GM18951 (cell line): ENCODE results near the gene KLHL3.

ENCODE experiments used
- POLR2A ChIP-seq: IDR thresholded peaks from 4 replicates; pipeline ENCODE4 v1.6.1; 2011; ENCODE audit warnings: mild to moderate bottlenecking; ENCODE audit not compliant: insufficient read length, insufficient read depth; ENCODE audit errors: extremely low read depth
- in situ Hi-C: fragments of 300-500 bp; cut with MboI; formaldehyde crosslinking; loops from one replicate; pipeline ENCODE4 v1.12.0; 2022; ENCODE audit warnings: low sequenced_read_pairs, mixed read lengths, inconsistent platforms; ENCODE audit not compliant: unreplicated experiment

Gene KLHL3

DNA sequence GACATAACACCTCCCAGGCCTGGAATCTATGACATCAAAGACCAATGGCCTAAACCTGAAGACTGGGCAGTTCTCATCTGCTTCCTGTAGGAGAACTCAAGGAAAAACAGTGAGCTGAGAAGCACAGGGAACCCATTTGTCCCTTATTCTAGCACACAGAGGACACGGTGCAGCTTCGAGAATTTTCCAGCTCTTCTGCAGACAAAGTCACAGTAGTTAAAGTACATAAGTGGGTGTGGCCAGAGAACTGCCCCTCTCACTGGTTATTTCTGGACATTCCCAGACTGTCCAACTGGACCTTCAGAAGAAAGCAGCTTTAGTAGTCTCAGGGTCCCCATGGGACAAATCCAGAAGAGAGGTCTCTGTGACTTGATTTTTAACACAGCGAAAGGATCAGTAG, 114.6 kb downstream of the KLHL3 start:
- in situ Hi-C loops = no loop called here
- TF ChIP-seq POLR2A = no peak

DNA sequence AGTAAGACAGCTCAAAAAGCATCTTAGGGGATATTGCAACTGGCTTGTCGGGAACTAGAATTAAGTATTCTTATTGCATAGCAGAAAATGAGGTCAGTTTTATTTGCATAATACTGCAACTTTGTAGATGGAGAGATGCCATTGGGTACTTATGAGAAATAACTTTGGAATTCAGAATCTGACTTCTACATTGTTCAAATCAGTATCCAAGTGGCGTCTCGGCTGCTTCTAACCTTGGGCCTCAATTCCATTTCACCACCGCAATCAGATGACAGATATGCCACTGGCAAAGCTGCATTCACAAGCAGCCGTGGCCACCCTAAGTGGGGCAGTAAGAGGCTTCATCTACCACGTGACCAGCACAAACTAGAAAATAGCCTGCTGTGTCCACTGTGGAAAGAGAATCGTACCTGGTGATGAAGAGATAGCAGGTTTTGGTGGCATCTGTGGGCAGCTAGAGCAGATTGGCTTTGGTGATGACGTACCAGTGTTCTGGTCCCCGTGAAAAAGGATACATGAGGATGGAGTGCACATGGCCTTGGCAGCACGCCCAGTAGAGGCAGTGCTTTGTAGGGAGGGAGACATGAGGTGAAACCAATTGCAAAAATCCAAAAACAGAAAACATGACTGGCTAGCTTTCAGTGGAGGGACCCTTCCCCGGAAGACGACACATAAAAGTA, 116.6 kb downstream of the KLHL3 start:
- in situ Hi-C loops = no loop called here
- no peak for TF ChIP-seq POLR2A

DNA sequence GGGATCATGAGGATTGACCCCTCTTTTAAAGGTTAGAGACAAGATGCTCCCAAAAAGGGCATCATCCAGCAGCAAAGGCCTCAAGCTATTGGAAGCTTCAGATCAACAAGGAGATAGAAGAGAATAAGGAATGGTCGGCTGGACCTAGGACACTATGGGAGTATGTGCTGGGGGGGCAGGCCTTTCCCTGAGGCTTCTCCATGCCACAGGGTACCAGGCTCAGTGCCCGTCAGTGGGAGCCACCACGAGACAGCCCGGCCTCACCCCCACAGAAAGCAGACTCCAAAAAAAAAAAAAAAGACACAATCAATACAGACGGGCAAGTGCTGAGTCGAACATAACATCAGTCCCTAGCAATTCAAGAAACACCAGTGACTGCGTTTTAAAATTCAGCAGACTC, 117.4 kb downstream of the KLHL3 start:
- in situ Hi-C loops = no loop called here
- TF ChIP-seq POLR2A = no peak

DNA sequence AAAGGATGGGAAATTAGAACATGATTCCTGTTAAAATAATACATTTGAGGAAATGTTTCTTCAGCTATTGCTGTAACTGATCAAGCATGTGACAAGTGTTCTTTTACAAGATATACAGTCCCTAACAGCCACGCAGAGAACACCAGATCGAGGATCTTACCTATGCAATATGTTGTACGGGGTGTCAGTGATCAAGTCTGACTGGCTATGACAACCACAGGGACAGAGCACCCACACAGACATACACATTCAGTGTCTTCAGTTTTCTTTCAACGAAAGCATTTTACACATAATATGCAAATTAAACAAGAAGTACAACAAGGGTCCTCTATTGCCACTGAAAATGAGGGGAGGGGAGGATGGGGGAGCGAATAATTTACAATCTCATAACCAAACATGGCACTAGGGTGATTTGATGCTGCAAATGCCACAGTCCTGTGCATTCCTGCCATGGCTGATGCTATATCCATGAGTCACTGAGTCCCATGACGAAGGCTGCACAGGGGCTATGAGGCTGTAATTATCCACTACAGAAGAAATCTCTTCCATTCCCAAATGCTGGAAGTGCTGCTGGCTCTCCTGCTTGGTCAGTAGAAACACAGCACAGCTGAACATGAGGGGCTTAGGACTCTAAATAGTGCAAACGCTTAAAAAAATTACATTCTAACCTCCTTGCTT, 118.2 kb downstream of the KLHL3 start:
- TF ChIP-seq POLR2A = no peak
- in situ Hi-C loops = no loop called here

DNA sequence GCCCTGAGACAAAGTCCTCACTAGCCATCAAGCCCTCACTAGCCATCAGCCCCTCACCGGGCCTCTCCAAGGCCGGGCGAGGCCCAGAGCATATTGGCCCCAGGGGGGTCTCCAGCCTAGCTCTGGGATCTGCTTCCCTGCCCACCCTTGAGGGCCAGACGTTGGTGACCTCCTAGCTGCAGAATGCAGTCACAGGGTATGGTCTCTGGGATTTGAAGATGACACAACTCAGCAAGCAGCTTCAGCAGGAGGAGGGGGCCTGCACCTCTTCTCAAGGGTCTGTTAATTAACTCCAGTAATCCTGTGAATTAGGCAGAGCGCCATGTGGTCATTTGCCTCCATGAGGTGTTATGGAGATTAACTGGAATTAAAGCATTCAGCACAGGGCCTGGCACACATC, 119.8 kb downstream of the KLHL3 start:
- no peak for TF ChIP-seq POLR2A
- in situ Hi-C loops = no loop called here

DNA sequence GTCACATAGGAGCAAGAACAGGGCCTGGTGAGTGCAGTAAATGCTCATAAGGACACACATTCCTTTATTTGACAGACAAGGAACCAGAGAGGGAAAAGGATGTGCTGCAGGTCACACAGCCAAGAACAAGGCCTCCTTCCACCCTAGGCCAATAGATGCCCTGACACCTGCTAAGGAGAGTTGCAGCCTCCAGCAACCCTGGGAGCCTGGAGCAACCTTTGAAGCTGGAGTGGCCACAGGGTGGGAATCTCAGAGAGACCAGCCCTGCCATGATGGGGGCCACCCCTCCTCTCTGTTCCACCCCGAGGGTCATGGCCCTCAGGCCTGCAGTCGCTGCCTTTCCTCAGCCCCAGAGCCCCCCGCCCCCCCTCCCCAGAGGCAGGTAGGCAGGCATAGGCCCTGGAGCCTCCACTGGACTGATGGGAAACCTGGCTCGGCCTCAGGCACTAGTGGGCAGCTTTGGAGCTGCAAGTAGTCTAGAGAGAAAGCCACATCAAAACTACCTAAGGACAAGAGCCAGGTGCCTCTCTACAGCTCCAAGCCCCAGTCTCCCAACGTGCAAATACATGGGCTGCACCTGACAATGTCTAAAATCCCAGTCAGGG, 120.6 kb downstream of the KLHL3 start:
- TF ChIP-seq POLR2A = no peak
- in situ Hi-C loops = no loop called here

DNA sequence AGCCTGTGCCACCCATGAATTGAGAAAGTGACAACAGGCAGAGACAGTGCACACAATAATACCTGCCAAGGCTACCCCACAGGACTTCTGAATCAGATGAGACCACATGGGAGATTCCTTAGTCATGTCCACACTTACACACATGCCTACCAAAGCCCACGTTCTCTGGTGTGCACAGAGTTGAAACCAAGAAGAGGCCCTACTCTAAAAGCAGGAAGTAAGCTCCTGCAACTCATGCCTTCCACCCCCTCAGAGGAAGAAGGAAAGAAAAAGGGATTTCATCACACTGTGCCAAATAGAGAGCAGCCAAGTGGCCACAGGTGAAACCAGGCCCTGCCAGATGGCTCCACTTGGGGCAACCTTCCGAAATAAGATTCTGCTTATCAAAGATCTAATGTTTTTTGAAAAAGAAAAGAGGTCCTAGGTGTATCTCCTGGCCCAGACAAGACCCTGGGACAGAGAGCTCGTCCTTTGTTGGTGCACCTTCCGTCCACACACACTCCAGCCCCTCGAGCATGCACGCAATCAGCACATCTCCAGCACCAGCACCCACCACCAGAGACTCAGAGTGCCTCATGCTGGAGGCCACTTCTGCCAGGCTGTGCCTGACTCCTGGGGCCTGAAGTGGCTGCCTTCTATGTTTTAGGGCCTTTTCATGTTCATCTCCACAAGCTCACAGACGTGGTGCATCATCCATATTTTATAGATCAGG, 122.2 kb downstream of the KLHL3 start:
- in situ Hi-C loops = no loop called here
- no peak for TF ChIP-seq POLR2A

DNA sequence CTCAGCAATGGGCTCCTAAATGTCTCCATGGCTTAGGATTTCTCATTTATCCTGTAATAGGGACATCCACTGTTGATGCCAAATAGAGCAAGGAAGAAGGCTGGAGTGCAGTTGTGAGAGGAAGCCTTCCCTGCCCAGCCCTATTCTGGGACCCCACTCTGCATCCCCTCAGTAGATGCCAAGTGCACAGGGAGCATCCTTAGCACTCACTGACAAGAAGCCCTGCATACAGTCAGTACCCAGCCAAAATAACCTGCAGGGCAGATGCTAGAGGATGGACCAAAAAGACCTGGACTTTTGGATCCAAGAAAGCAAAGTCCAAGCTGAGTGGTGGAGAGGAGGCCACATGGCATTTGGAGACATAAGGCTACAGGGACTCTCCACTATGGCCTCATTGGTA, 123.3 kb downstream of the KLHL3 start:
- in situ Hi-C loops = no loop called here

DNA sequence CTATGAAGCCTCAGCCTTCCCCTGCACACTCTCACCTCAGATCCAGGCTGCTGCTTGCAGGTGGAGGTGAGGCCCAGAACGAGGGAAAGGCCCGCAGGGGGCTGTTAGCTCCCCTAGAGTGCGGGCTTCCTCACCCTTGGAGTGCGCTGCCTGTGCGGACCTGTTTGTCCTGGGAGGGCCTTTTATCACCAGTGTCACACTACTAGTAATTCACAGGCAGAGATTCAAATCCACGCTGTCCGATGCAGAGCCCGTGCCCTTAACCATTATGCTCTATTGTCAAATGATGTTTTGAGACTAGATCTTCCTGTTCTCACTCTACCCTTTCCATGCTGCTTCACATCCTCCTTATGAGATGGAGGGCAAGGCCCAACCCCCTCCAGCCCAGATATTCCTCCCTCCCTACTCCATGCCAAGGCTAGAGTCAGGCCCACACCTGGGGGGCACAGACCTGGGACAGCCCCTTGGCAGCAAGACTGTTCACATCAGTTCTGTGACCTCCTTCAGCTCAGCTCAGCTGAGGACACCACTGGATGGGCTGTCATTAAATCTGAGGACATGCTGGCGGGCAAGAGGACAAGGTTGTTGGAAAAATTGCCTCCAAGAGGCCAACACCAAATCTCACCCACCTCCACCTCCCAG, 124.0 kb downstream of the KLHL3 start:
- no peak for TF ChIP-seq POLR2A
- in situ Hi-C loops = no loop called here

More for the DNA sequence above, 123.3 kb downstream of the KLHL3 start:
- TF ChIP-seq POLR2A = no peak

DNA sequence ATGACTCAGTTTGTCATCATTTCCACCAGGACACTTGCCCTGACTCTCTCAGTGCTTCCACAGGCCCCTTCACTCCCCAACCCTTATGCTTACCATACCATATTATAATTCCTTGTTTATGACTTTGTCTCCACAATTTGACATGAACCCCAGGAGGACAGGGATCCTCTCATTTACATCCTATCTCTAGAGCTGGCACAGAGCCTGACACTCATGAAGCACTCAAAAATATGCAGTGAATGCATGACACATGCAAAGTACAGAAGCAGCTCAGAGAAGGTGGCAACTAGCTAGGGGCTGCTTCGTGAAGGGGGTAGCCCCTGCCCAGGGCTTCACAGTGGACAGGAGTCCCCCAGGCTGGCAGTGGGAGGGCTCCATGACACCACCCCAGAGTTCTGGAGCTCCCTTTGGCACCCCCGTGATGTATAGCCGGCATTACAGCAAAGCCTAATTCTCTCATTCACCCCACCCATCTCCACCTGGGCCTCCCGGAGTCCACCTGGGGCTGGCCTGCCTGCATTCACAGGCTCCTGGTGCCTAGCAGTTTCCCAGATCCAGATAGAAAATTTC, 124.8 kb downstream of the KLHL3 start:
- in situ Hi-C loops = no loop called here

DNA sequence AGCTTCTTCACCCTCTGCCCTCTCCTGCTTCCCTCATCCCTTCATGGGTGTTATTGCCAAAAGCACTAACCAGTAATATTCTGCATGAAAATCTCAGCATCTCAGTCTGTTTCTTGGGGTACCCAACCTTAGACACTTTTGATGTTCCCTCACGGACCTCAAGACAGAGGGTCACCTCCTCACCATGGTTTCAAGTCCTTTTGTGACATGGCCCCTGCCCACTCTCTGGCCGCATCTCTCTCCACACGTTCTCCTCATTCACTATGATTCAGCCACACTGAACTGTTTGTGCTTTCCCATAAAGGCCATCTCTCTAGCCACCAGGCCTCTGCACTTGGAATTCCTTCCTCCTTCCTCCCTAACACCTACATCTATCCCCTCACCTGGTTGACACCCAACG, 125.3 kb downstream of the KLHL3 start:
- TF ChIP-seq POLR2A = no peak
- in situ Hi-C loops = no loop called here

More for the DNA sequence above, 124.8 kb downstream of the KLHL3 start:
- TF ChIP-seq POLR2A = no peak

DNA sequence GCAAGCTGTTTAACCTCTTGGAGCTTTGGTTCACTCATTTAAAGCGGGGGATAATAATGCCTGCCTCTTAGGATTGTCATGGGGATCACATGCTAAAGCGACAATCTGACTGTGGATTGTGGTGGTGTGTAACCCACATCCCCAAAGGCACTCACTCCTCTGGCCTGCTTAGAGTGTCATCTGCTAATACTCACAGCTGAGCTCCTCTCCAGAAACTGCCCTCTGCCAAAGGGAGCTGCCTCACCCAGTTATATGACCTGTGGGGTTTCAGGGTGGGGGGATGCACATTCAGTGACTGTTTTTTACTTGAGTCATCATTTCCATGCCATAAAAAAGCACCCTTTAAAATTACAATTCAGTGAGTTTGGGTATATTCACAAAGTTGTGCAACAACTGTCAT, 126.8 kb downstream of the KLHL3 start:
- in situ Hi-C loops = no loop called here
- no peak for TF ChIP-seq POLR2A

DNA sequence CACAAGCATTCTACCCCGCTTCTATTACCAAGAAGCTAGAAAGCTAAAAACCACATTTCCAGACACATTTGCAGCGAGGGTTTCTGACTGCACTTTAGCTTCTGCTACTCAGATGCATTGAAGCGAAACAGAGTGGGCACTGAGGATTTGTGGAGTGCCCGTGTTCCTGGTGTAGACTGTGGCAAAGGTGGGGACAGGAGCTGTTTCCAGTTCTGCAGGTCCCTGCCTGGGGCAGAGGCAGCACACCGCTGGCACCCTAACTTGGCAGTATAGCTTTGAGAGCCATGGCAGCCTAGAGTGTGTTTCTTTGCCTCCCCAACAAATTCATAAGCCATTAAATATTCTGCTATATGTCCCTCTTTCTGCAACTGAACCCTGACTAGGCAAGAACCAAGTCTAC, 128.1 kb downstream of the KLHL3 start:
- in situ Hi-C loops = no loop called here
- no peak for TF ChIP-seq POLR2A
